Right lung (tissue), 5 donors: ENCODE measurements around the gene DES. TPM values are rescaled to one million over a fixed set of nuclear protein-coding genes. Genes with fewer than 3 reads are reported as not detected.

ENCODE experiments used
- DNase-seq, 2 donors: peaks; one replicate each; pipeline ENCODE4 v3.0.0-alpha.2; 2013
- polyA plus RNA-seq, 5 donors: library from polyadenylated mRNA; unstranded; fragments of 120-200 nt; gene quantifications; one replicate each; pipeline versions ENCODE4 v1.2.1 to v1.2.3, GENCODE V29; 2013; ENCODE audit warnings: inconsistent platforms in 1 of 5, low replicate concordance in 1 of 5; ENCODE audit not compliant: insufficient read length in 5 of 5, insufficient read depth in 1 of 5

Gene DES
- polyA plus RNA-seq, 5 donors, result 10.2 to 190 (median 32.6) TPM

GRCh38 chr2:219453671-219454590 lies 35.8 kb downstream of the DES start:
- DNase-seq, result no peak

DNA sequence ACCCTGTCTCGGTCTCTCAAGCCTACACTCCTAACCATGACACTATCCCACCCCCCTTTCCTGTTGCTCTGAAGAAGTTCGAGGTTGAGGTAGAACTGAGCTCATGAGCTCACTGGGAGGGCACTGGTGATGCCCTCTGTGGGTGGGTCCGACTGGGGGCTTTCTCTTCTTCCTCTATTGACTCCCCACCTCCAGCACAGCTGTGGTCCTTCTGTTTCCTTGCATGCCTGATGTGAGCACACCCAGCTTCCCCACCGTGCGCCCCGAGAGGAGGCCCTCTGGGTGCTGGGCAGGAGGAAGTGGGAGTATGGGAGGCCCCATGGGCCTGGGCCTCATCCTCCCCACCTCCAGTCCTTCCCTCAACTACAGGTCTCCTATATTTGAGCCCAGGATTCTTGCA lies 37.4 kb downstream of the DES start:
- DNase-seq, result no peak

DNA sequence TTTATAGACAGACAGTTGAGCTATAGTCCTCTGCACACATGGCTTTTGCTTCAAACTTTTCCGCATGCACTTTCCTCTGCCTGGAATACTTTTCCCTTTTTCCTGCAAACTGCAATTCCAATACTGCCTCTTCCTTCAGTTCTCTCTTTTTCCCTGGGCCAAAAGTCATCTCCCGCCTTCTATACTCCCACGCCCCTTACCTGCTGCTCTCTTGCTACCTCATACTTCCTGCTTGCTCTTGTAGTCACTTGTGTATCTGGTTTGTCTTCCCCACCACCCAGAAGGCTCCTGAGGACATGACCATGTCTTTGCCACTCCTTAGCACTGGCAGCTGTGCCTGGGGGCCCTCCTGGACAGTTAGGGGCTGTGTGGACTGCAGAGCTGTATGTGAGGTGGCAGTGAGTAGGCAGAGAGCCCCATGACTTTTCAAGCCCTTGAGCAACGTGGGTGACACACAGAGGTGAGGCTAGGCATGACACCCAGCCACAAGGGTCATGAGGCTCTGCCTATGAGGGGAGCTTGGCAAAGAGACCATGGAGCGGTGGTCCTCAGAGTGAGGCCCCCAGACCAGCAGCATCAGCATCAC lies 39.7 kb downstream of the DES start:
- no peak for DNase-seq

- no peak for DNase-seq
Observed at GRCh38 chr2:219458996-219459395, 40.8 kb downstream of the DES start.

- no peak for DNase-seq
Observed at GRCh38 chr2:219459460-219460311, 41.5 kb downstream of the DES start.

GRCh38 chr2:219460424-219460926 lies 42.3 kb downstream of the DES start:
- DNase-seq, result peak; percentile 59 to 70

DNA sequence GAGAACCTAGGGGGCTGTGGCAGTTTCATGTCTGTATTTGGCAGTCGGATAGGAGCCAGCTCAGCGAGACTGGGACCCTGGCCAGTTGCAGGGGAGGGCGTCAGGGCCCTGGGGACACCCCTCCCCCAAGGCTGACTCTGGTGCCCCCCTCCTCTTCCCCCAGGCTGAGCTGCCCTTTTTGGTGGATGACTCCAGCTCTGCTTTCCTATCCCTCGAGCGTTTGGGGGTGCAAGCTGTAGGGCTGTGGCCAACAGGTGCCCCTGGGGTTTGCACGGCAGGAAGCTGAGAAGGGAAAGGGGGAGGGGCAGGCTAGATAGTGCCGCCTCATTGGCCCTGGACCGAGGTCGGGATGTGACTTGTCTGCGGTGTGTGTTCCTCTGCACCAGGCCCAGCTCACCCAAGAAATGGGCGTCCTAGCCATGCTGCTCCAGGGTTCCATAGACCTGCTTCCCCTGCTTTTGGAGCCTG lies 42.9 kb downstream of the DES start:
- no peak for DNase-seq

DNA sequence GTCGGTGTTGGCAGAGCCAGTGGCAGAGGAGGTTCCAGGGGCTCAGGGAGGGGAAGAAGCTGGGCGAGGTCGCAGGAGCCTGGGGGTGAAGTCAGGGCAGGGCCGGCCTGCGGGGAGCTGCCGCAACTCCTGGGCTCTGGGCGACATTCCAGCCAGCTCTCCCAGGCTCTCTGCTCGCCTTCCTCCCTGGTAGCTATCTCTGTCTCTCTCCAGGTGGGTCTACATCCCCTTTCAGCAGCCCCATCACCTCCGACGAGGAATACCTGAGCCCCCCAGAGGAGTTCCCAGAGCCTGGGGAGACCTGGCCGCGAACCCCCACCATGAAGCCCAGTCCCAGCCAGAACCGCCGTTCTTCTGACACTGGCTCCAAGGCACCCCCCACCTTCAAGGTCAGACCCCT lies 43.5 kb downstream of the DES start:
- DNase-seq, result no peak

DNA sequence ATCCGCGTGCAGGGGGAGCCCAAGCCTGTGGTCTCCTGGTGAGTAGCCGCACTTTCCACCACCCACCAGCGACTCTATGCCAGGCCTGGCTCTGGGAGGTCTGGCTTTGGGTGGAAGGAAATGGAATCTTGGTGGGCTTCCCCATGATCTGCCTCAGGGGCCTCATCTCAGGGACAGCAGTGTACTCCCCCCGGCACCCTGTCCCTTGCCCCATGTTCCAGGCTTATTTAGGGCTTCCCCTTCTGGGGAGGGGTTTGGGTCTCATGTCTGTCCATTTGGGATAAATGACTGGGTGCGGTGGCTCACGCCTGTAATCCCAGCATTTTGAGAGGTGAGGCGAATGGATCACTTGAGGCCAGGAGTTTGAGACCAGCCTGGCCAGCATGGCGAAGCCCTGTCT lies 44.2 kb downstream of the DES start:
- no peak for DNase-seq

DNA sequence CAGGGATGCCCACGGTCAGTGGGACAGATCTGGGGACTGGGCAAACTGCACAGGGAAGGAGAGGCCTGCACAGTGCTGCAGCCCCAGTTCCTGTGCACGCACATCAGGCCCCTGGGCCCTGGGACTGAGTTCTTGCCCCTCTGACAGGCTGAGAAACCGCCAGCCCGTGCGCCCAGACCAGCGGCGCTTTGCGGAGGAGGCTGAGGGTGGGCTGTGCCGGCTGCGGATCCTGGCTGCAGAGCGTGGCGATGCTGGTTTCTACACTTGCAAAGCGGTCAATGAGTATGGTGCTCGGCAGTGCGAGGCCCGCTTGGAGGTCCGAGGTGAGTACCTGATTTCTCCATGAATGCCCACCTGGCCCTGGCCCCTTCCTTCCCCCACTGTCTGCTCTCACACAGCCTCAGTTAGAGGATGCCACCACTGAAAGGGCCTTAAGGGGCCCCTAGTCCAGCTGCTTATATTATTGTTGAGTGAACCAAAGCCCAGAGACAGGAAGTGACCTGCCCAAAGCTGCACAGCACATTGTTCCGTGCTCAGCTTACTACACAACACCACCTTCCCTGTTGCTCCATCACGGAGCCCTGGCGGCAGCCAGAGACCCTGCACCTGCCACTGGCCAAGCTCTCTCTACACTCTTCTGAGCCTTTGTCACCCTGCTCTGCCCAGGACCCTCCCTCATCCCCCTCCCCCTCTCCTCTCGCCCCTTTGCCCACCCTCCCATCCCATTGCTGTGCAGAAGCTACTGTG lies 46.3 kb downstream of the DES start:
- DNase-seq, result no peak

- no peak for DNase-seq
Observed at GRCh38 chr2:219465659-219466561, 47.7 kb downstream of the DES start.

- no peak for DNase-seq
Observed at GRCh38 chr2:219466816-219467735, 48.9 kb downstream of the DES start.

GRCh38 chr2:219467736-219468075 lies 49.5 kb downstream of the DES start:
- no peak for DNase-seq

DNA sequence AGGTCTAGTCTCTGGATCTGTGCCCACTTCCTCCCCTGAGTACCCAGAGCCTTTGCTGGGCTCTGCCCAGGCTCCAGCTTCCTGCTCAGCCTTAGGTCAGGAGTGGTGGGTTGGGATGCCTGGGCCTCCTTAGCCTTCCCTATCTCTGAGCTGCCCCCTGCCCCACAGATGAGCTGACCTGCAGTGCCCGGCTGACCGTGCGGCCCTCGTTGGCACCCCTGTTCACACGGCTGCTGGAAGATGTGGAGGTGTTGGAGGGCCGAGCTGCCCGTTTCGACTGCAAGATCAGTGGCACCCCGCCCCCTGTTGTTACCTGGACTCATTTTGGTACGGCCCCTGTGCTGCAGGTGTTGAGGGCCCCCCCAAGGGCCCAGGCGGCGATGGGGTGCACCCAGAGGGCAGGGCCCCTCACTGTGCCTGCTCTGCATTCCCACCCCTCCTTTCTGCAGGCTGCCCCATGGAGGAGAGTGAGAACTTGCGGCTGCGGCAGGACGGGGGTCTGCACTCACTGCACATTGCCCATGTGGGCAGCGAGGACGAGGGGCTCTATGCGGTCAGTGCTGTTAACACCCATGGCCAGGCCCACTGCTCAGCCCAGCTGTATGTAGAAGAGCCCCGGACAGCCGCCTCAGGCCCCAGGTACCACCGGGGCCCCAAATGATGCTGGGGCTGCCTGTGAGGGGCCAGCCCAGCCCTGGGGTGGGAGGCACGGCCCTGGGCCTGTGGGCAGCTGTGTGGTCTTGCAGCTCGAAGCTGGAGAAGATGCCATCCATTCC lies 50.4 kb downstream of the DES start:
- DNase-seq, result no peak

- no peak for DNase-seq
Observed at GRCh38 chr2:219469186-219469724, 51.1 kb downstream of the DES start.

GRCh38 chr2:219470429-219470828 lies 52.3 kb downstream of the DES start:
- DNase-seq, result no peak

GRCh38 chr2:219471476-219472371 lies 53.5 kb downstream of the DES start:
- DNase-seq, result no peak
